Measurements from ENCODE around the gene TBRG1. TPM values are rescaled to one million over a fixed set of nuclear protein-coding genes. Genes with fewer than 3 reads are reported as not detected.
A peak's percentile ranks its signal among the peaks of the same experiment; 100 is the strongest.

TBRG1 gene
- total and polyA plus RNA-seq, 7 experiments from 2014 or later = 32.4 to 78.6 (median 57.3) TPM

GRCh38 chr11:124662106-124662505, 39.4 kb downstream of the TBRG1 start:
- no peaks in the 10 kb centered on the region for H3K4me1 ChIP-seq (ENCODE audit: control insufficient read depth in 2 of 2, insufficient read depth in 2 of 2, low read length in 2 of 2)
- no peak overlapping the region for H3K4me3 Mint-ChIP-seq
- no peaks in the 10 kb centered on the region for H3K27me3 ChIP-seq (ENCODE audit: control insufficient read depth in 2 of 2, insufficient read depth in 2 of 2, low read length in 2 of 2)
- H3K9me3 Mint-ChIP-seq = peaks cover 0 to 1% (median 0%) of the 10 kb centered on the region in 11 donors
- peaks cover 0 to 17% (median 0%) of the 10 kb centered on the region in 3 experiments for H3K36me3 ChIP-seq (ENCODE audit: control insufficient read depth in 2 of 3, insufficient read depth in 3 of 3, low read length in 3 of 3)
- ATAC-seq (no peak), DNase-seq (no peak)
- H3K27ac Mint-ChIP-seq = no peak overlapping the region
- no peak overlapping the region for H3K4me3 ChIP-seq (ENCODE audit: low read length)
- ChIA-PET CTCF (interaction anchor here (0.7 to 1.1 kb wide), 2 partner anchors 204 to 214 kb away, joined by 3 read pairs; no protein-coding TSS in a partner anchor), POLR2A (no interaction called here)
- peaks cover 0 to 44% (median 8%) of the 10 kb centered on the region in 5 donors for H3K36me3 Mint-ChIP-seq
- H3K27me3 Mint-ChIP-seq = no peaks in the 10 kb centered on the region
- no peaks in the 10 kb centered on the region for H3K9me3 ChIP-seq (ENCODE audit: control insufficient read depth in 2 of 3, low read length in 3 of 3)
- intact Hi-C loops (cut with micrococcal nuclease) = no loop called here
- no peak overlapping the region for H3K27ac ChIP-seq (ENCODE audit: low read depth, low read length)
- no peaks in the 10 kb centered on the region for H3K4me1 Mint-ChIP-seq

- POLR2A ChIA-PET = no interaction called here
- CTCF ChIA-PET = interaction anchor here (0.5 to 1.1 kb wide), 3 partner anchors 150 to 202 kb away, joined by 3 to 5 read pairs (median 3); partner anchors contain the start of gene ROBO3
Observed at GRCh38 chr11:124663861-124664260, 41.2 kb downstream of the TBRG1 start.

GRCh38 chr11:124667601-124668000, 44.9 kb downstream of the TBRG1 start:
- peaks cover 0 to 27% of the 10 kb centered on the region in 2 donors for H3K4me1 ChIP-seq (ENCODE audit: control insufficient read depth in 2 of 2, insufficient read depth in 2 of 2, low read length in 2 of 2)
- H3K4me3 ChIP-seq (ENCODE audit: low read length) = no peak overlapping the region
- H3K27ac Mint-ChIP-seq = no peak overlapping the region
- no peaks in the 10 kb centered on the region for H3K27me3 Mint-ChIP-seq
- POLR2A ChIA-PET = no interaction called here
- CTCF ChIA-PET = interaction anchor here (1.0 to 1.2 kb wide), 2 partner anchors 126 to 170 kb away, joined by 4 to 5 read pairs; no protein-coding TSS in a partner anchor
- H3K4me3 Mint-ChIP-seq = no peak overlapping the region
- H3K36me3 Mint-ChIP-seq = peaks cover 4 to 14% (median 6%) of the 10 kb centered on the region in 5 donors
- peaks cover 7 to 21% (median 12%) of the 10 kb centered on the region in 7 donors for H3K4me1 Mint-ChIP-seq
- no peak for DNase-seq
- no peak overlapping the region for H3K27ac ChIP-seq (ENCODE audit: low read depth, low read length)
- peaks cover 0 to 7% (median 0%) of the 10 kb centered on the region in 3 experiments for H3K36me3 ChIP-seq (ENCODE audit: control insufficient read depth in 2 of 3, insufficient read depth in 3 of 3, low read length in 3 of 3)
- peaks cover 0 to 1% (median 0%) of the 10 kb centered on the region in 11 donors for H3K9me3 Mint-ChIP-seq
- no peaks in the 10 kb centered on the region for H3K27me3 ChIP-seq (ENCODE audit: control insufficient read depth in 2 of 2, insufficient read depth in 2 of 2, low read length in 2 of 2)
- ATAC-seq = no peak
- H3K9me3 ChIP-seq (ENCODE audit: control insufficient read depth in 2 of 3, low read length in 3 of 3) = no peaks in the 10 kb centered on the region
- intact Hi-C loops (cut with micrococcal nuclease) = no loop called here

More at GRCh38 chr11:124663861-124664260, 41.2 kb downstream of the TBRG1 start:
- peaks cover 0 to 1% (median 0%) of the 10 kb centered on the region in 11 donors for H3K9me3 Mint-ChIP-seq
- H3K4me3 Mint-ChIP-seq = no peak overlapping the region
- DNase-seq = no peak
- H3K27me3 Mint-ChIP-seq = no peaks in the 10 kb centered on the region
- no peak for ATAC-seq
- Histone ChIP-seq H3K9me3 (ENCODE audit: control insufficient read depth in 2 of 3, low read length in 3 of 3) (no peaks in the 10 kb centered on the region), H3K4me3 (ENCODE audit: low read length) (no peak overlapping the region), H3K4me1 (ENCODE audit: control insufficient read depth in 2 of 2, insufficient read depth in 2 of 2, low read length in 2 of 2) (no peaks in the 10 kb centered on the region), H3K36me3 (ENCODE audit: control insufficient read depth in 2 of 3, insufficient read depth in 3 of 3, low read length in 3 of 3) (peaks cover 0 to 7% (median 0%) of the 10 kb centered on the region in 3 experiments), H3K27ac (ENCODE audit: low read depth, low read length) (no peak overlapping the region), H3K27me3 (ENCODE audit: control insufficient read depth in 2 of 2, insufficient read depth in 2 of 2, low read length in 2 of 2) (no peaks in the 10 kb centered on the region)
- H3K4me1 Mint-ChIP-seq = no peaks in the 10 kb centered on the region
- no peak overlapping the region for H3K27ac Mint-ChIP-seq
- intact Hi-C loops (cut with micrococcal nuclease) = no loop called here
- H3K36me3 Mint-ChIP-seq = peaks cover 0 to 29% (median 6%) of the 10 kb centered on the region in 5 donors

- Mint-ChIP-seq H3K27ac (no peak overlapping the region), H3K27me3 (peaks cover 0 to 4% (median 0%) of the 10 kb centered on the region in 5 donors), H3K4me1 (peaks cover 19 to 32% (median 21%) of the 10 kb centered on the region in 7 donors), H3K4me3 (no peak overlapping the region), H3K9me3 (peaks cover 0 to 5% (median 0%) of the 10 kb centered on the region in 11 donors), H3K36me3 (peaks cover 4 to 14% (median 8%) of the 10 kb centered on the region in 5 donors)
- no peak overlapping the region for H3K27ac ChIP-seq (ENCODE audit: low read depth, low read length)
- intact Hi-C loops (cut with micrococcal nuclease) = loop anchor here (1.0 to 2.0 kb wide), 8 partner anchors 25 to 472 kb away; partner anchors contain the start of gene TMEM218 (in 1 of the 2)
- DNase-seq (peak in 8 of 9 donors; percentile 21 to 69 (median 48)), ATAC-seq (no peak)
- ChIA-PET POLR2A (interaction anchor here (0.9 to 7.4 kb wide), 6 partner anchors 80 to 171 kb away, joined by 3 to 112 read pairs (median 17); partner anchors contain the start of genes ESAM, MSANTD2 and VSIG2), CTCF (interaction anchor here (0.5 to 3.9 kb wide), 27 partner anchors 9 to 1526 kb away, joined by 3 to 110 read pairs (median 4); partner anchors contain the start of genes ESAM, MSANTD2, NRGN and ROBO3)
- no peaks in the 10 kb centered on the region for H3K27me3 ChIP-seq (ENCODE audit: control insufficient read depth in 2 of 2, insufficient read depth in 2 of 2, low read length in 2 of 2)
- H3K4me1 ChIP-seq (ENCODE audit: control insufficient read depth in 2 of 2, insufficient read depth in 2 of 2, low read length in 2 of 2) = peaks cover 9 to 35% of the 10 kb centered on the region in 2 donors
- peaks cover 0 to 11% (median 0%) of the 10 kb centered on the region in 3 experiments for H3K36me3 ChIP-seq (ENCODE audit: control insufficient read depth in 2 of 3, insufficient read depth in 3 of 3, low read length in 3 of 3)
- H3K9me3 ChIP-seq (ENCODE audit: control insufficient read depth in 2 of 3, low read length in 3 of 3) = no peaks in the 10 kb centered on the region
- no peak overlapping the region for H3K4me3 ChIP-seq (ENCODE audit: low read length)
Observed at GRCh38 chr11:124669193-124669592, 46.5 kb downstream of the TBRG1 start.

- H3K27me3 ChIP-seq (ENCODE audit: control insufficient read depth in 2 of 2, insufficient read depth in 2 of 2, low read length in 2 of 2) = no peaks in the 10 kb centered on the region
- Mint-ChIP-seq H3K4me1 (peaks cover 22 to 37% (median 31%) of the 10 kb centered on the region in 7 donors), H3K9me3 (peaks cover 0 to 5% (median 0%) of the 10 kb centered on the region in 11 donors), H3K27ac (peak overlapping the region in 5 of 9 donors; percentile 71 to 95 (median 92)), H3K27me3 (peaks cover 0 to 4% (median 0%) of the 10 kb centered on the region in 5 donors), H3K4me3 (peak overlapping the region in 9 of 10 donors; percentile 7 to 79 (median 67)), H3K36me3 (peaks cover 3 to 9% (median 5%) of the 10 kb centered on the region in 5 donors)
- H3K4me1 ChIP-seq (ENCODE audit: control insufficient read depth in 2 of 2, insufficient read depth in 2 of 2, low read length in 2 of 2) = peaks cover 14 to 40% of the 10 kb centered on the region in 2 donors
- CTCF ChIA-PET = interaction anchor here (0.6 to 3.9 kb wide), 24 partner anchors 8 to 940 kb away, joined by 3 to 110 read pairs (median 4); partner anchors contain the start of genes CCDC15, ESAM and MSANTD2
- H3K4me3 ChIP-seq (ENCODE audit: low read length) = no peak overlapping the region
- POLR2A ChIA-PET = interaction anchor here (0.6 to 7.4 kb wide), 15 partner anchors 24 to 1974 kb away, joined by 3 to 112 read pairs (median 5); partner anchors contain the start of genes ESAM, MSANTD2, NRGN and VSIG2
- H3K36me3 ChIP-seq (ENCODE audit: control insufficient read depth in 2 of 3, insufficient read depth in 3 of 3, low read length in 3 of 3) = peaks cover 0 to 11% (median 0%) of the 10 kb centered on the region in 3 experiments
- DNase-seq = peak in 7 of 9 donors; percentile 63 to 84 (median 80)
- intact Hi-C loops (cut with micrococcal nuclease) = loop anchor here (5.0 kb wide), 2 partner anchors 553 to 1217 kb away; partner anchors contain the start of genes HYLS1 (in 2 of the 2) and VWA5A (in 1 of the 2)
- H3K9me3 ChIP-seq (ENCODE audit: control insufficient read depth in 2 of 3, low read length in 3 of 3) = no peaks in the 10 kb centered on the region
- peak overlapping the region; percentile 38 for H3K27ac ChIP-seq (ENCODE audit: low read depth, low read length)
- ATAC-seq = peak; percentile 72
Observed at GRCh38 chr11:124670732-124671131, 48.1 kb downstream of the TBRG1 start.

GRCh38 chr11:124672536-124673215, 50.0 kb downstream of the TBRG1 start:
- Histone ChIP-seq H3K4me3 (ENCODE audit: low read length) (peak overlapping the region; percentile 76), H3K27ac (ENCODE audit: low read depth, low read length) (peak overlapping the region; percentile 91), H3K27me3 (ENCODE audit: control insufficient read depth in 2 of 2, insufficient read depth in 2 of 2, low read length in 2 of 2) (no peaks in the 10 kb centered on the region), H3K36me3 (ENCODE audit: control insufficient read depth in 2 of 3, insufficient read depth in 3 of 3, low read length in 3 of 3) (peaks cover 0 to 4% (median 0%) of the 10 kb centered on the region in 3 experiments), H3K4me1 (ENCODE audit: control insufficient read depth in 2 of 2, insufficient read depth in 2 of 2, low read length in 2 of 2) (peaks cover 14 to 40% of the 10 kb centered on the region in 2 donors), H3K9me3 (ENCODE audit: control insufficient read depth in 2 of 3, low read length in 3 of 3) (no peaks in the 10 kb centered on the region)
- ChIA-PET CTCF (interaction anchor here (0.8 to 3.4 kb wide), 4 partner anchors 74 to 122 kb away, joined by 3 to 12 read pairs (median 5); no protein-coding TSS in a partner anchor), POLR2A (interaction anchor here (0.5 to 7.4 kb wide), 11 partner anchors 8 to 440 kb away, joined by 3 to 112 read pairs (median 6); partner anchors contain the start of genes MSANTD2, TBRG1 and VSIG2)
- H3K9me3 Mint-ChIP-seq = peaks cover 0 to 5% (median 0%) of the 10 kb centered on the region in 11 donors
- peaks cover 0 to 4% (median 0%) of the 10 kb centered on the region in 5 donors for H3K27me3 Mint-ChIP-seq
- intact Hi-C loops (cut with micrococcal nuclease) = loop anchor here (1.0 to 5.0 kb wide), 16 partner anchors 46 to 1215 kb away; partner anchors contain the start of genes HYLS1 (in 2 of the 2), MSANTD2 (in 2 of the 2), TBRG1 (in 2 of the 2) and TMEM218 (in 2 of the 2)
- peak overlapping the region in 9 of 10 donors; percentile 82 to 94 (median 91) for H3K4me3 Mint-ChIP-seq
- H3K27ac Mint-ChIP-seq = peak overlapping the region in 7 of 9 donors; percentile 93 to 99 (median 95)
- peaks cover 22 to 39% (median 31%) of the 10 kb centered on the region in 7 donors for H3K4me1 Mint-ChIP-seq
- H3K36me3 Mint-ChIP-seq = peaks cover 0 to 4% (median 0%) of the 10 kb centered on the region in 5 donors
- ATAC-seq (no peak), DNase-seq (no peak)
